HepG2 (cell line): ENCODE data around the gene UBAP1. TPM values are rescaled to one million over a fixed set of nuclear protein-coding genes. Genes with fewer than 3 reads are reported as not detected.

Experiments
- PATZ1 ChIP-seq: sonication (generic); formaldehyde crosslinking; IDR thresholded peaks from 2 replicates; pipeline ENCODE4 v1.4.0; 2020; ENCODE audit warnings: missing genetic modification reagents
- ZNF142 ChIP-seq: sonication (generic); formaldehyde crosslinking; IDR thresholded peaks from 2 replicates; pipeline ENCODE4 v1.4.0; 2020; ENCODE audit warnings: missing genetic modification reagents
- ZNF558 ChIP-seq: sonication (generic); formaldehyde crosslinking; IDR thresholded peaks from 2 replicates; pipeline ENCODE4 v1.9.0; 2022; ENCODE audit warnings: mild to moderate bottlenecking, missing genetic modification reagents, borderline replicate concordance
- ZNF609 ChIP-seq: sonication (generic); formaldehyde crosslinking; IDR thresholded peaks from 2 replicates; pipeline ENCODE4 v1.4.0; 2020; ENCODE audit warnings: mild to moderate bottlenecking, missing genetic modification reagents, borderline replicate concordance
- polyA plus RNA-seq, 8 experiments: library from polyadenylated mRNA; depleted of rRNA in 3 of 8; stranded (reverse) in 7 of 8; unstranded in 1 of 8; fragments of >200 nt; fragmentation: Illumina TruSeq in 4 of 8; extraction: Trizol in 4 of 8; gene quantifications; 2 replicates each; pipeline versions ENCODE4 v1.2.1 to v1.2.3, GENCODE V29; 2011 to 2016; ENCODE audit warnings: low read depth in 4 of 8, missing spikeins in 1 of 8, mixed read lengths in 1 of 8; ENCODE audit not compliant: insufficient read depth in 1 of 8
- total RNA-seq, 5 experiments: library from RNA; depleted of rRNA; stranded (reverse); fragments of >200 nt; fragmentation: Illumina TruSeq; extraction: Trizol; gene quantifications; 2 replicates each; pipeline ENCODE4 v1.2.3, GENCODE V29; 2016; ENCODE audit warnings: low read depth in 1 of 5
- TF ChIP-seq, protein P1 (sequence below): sonication (generic); formaldehyde crosslinking; IDR thresholded peaks from 2 replicates; pipeline ENCODE4 v1.8.1; 2023; ENCODE audit warnings: mild to moderate bottlenecking, missing genetic modification reagents

UBAP1 gene
- total and polyA plus RNA-seq, 2 of the 13 experiments (the other 11 are each of a cell fraction or from before 2014, with no cell fraction given) = 19.5 to 40.5 TPM

DNA sequence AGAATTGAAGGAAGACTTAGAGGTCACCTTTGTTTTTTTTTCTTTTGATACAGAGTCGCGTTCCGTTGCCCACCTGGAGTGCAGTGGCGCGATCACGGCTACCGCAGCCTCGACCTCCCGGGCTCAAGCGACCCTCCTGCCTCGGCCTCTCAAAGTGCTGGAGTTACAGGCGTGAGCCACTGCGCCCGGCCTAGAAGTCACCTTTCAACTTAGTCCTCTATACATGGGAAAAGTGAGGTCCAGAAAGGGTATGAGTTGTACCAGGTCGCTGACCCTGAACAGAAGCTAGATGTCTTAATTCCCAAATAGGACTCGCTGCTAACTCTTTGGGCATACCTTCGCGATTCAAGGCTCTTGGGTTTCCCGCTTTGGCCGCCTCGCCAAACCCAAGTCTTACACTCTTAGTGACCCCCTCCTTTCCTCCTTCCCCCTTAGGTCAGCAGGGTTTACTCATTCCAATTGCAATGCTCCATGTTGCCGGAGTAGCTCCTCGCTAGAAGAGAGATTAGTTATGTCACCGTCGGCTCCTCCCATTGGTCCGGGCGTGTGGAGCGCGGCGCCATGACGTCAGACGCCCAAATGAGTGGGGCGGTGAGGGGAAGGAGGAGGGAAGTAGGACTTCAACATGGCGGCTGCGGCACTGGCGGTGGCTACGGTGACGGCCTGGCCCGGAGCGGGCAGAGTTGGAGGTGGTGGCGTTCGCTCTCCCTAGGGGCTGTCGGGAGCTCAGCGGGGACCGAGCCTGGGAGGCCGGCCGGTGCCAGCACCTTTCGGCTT, at the start of gene UBAP1 (continued):
- TF ChIP-seq ZNF142 (CRISPR knock-in tag) (peak; percentile 60; the same call in 1 of the 2 replicates), PATZ1 (CRISPR knock-in tag) (peak; percentile 55), ZNF609 (CRISPR knock-in tag) (peak; percentile 62; the same call in 1 of the 2 replicates), ZNF558 (CRISPR knock-in tag) (no peak)
- TF ChIP-seq, protein P1, sequence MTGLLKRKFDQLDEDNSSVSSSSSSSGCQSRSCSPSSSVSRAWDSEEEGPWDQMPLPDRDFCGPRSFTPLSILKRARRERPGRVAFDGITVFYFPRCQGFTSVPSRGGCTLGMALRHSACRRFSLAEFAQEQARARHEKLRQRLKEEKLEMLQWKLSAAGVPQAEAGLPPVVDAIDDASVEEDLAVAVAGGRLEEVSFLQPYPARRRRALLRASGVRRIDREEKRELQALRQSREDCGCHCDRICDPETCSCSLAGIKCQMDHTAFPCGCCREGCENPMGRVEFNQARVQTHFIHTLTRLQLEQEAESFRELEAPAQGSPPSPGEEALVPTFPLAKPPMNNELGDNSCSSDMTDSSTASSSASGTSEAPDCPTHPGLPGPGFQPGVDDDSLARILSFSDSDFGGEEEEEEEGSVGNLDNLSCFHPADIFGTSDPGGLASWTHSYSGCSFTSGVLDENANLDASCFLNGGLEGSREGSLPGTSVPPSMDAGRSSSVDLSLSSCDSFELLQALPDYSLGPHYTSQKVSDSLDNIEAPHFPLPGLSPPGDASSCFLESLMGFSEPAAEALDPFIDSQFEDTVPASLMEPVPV = 0 out of 2 replicates have a peak, but pooled peaks have one; percentile 2
